HG03139 (cell line): ENCODE data around the gene ITIH3.

Experiments used
- ATAC-seq: cut with Tn5 transposase; IDR thresholded peaks from one replicate; pipeline ENCODE4 v1.9.1; 2021; ENCODE audit not compliant: unreplicated experiment

Gene ITIH3

DNA sequence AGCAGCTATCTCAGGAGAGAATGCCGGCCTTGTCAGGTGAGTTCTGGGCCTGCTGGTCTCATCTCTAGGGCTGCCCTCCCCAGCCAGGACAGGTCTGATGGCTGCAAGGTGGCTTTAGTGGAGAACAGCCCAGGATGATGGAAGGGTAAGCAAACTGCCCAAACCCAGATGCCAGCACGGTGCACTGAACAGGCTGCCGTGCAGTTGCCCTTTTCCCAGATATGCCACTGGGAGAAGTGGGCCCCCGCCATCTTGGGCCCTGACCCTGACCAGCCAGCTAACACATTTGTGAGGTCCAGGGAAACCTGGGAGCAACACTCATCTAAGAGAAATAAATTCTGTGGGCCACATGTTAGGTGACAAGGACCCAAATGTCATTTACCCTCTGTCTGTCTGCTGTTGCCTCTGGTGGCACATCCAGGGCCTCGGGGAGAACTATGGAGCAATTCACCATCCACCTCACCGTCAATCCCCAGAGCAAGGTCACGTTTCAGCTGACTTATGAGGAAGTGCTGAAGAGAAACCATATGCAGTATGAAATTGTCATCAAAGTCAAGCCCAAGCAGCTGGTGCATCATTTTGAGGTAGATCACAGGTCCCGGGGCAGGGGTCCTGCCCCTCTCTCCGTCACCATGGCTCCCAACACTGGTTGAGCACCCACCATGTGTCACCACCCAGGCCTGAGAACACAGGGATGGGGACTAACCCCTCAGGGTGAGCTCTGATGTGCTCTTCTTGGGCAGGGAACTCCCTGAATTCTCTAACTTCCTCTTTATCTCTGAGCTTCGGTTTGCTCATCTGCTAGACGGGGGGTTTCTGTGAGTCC lies 15.4 kb upstream of the ITIH3 start:
- ATAC-seq: no peak

DNA sequence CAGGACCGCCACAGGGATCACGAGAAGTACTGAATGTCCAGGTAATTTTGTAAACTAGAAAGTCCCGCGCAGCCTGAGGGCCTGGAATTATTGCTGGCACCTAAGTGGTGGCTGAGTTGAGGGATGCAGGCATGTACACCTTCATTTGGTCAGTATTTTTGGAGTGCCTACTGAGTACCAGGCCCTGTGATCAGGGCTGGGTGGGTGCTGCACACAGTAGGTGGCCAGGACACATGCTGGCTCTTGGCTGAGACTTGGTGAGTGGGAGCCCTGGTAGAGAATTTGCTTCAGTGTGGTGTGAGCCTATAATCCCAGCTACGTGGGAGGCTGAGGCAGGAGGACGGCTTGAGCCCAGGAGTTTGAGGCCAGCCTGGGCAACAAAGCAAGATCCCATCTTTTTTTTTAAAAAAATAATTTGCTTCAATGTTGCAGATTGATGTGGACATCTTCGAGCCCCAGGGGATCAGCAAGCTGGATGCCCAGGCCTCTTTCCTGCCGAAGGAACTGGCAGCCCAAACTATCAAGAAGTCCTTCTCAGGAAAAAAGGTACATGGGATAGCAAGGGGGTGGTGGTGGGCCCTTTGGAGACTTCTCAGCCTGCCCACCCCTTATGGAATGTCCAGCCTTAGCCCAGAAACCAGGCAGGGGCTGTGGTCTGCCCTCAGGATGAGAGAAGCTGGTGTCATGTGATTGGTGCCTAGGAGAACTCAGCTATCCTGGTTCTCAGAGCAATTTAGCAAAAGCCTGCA lies 14.6 kb upstream of the ITIH3 start:
- no peak for ATAC-seq

DNA sequence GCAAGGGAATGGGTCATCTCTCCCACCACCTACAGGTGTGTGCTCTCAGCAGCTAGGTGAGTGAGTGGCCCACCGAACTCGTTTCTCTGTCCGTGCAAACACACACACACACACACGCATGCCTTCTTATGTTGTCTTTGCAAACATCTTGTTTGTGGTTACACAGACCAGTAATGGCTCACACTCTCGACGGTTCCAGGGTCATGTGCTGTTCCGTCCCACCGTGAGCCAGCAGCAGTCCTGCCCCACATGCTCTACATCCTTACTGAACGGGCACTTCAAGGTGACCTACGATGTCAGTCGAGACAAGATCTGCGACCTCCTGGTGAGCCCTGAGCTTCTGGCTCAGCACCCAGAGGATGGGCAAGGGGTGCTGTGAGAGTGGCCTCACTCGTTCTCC lies 12.9 kb upstream of the ITIH3 start:
- no peak for ATAC-seq

DNA sequence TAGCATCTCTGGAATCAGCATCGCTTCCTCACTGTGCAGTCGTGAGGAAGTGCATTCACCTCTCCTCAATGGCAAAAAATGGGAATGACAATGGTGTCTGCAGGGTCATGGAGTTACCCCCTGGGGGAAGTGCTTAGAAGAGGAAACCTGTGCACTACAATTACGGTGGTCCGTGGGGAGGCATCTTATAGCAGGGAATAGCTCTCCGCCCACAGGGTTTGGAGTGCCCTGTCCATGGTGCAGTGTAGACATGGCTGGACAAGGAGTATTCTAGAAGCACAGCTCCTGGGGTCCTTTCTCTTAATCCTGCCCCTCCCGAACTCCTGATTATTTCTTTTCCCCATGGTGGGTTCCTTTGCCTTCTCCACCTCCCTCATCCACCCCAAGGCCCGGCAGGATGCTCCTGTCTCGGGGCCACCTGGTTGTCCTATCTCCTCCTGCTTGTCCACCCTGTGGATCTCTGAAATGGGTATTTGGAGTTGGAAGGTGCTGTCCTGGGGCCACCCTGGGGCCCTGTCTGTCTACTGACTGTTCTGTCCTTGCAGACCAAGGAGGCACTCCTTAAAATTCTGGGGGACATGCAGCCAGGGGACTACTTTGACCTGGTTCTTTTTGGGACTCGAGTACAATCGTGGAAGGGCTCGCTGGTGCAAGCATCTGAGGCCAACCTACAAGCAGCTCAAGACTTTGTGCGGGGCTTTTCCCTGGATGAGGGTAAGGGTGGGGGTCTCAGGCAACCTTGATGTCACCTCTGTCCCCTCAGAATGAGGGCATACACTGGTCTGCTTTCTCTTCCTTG lies 12.0 kb upstream of the ITIH3 start:
- no peak for ATAC-seq

DNA sequence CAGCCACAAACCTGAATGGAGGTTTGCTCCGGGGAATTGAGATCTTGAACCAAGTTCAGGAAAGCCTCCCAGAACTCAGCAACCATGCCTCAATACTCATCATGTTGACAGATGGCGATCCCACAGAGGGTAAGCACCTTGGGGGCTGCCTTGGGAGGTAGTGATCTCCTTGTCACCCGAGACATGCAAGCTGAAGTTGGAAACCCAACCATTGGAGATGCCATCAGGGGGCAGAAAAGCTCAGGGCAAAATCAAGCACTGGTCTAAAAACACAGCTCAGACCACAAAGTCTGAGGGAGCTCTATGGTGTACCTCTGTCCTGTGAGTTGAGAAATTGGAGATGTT lies 11.4 kb upstream of the ITIH3 start:
- no peak for ATAC-seq

DNA sequence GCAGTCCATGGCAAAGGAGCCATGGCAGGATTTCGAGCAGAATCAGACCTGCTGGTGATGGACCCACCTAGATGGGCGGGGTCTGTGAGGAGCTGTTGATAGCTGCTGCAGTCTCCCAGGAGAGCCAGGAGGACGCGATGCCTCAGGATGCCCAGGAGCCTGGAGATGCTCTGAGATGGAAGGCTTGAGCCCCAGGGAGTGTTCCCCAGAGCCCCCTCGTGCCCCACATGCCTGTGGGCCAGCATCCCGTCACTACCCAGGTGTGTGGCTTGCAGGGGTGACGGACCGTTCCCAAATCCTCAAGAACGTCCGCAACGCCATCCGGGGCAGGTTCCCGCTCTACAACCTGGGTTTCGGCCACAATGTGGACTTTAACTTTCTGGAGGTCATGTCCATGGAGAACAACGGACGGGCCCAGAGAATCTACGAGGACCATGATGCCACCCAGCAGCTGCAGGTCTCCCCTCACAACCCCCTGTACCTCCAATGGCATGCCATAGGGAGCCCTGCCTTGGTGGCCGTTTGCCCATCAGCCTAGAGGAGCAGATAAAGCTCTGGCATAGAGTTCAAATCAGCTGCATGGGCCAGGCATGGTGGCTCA lies 10.5 kb upstream of the ITIH3 start:
- no peak for ATAC-seq

DNA sequence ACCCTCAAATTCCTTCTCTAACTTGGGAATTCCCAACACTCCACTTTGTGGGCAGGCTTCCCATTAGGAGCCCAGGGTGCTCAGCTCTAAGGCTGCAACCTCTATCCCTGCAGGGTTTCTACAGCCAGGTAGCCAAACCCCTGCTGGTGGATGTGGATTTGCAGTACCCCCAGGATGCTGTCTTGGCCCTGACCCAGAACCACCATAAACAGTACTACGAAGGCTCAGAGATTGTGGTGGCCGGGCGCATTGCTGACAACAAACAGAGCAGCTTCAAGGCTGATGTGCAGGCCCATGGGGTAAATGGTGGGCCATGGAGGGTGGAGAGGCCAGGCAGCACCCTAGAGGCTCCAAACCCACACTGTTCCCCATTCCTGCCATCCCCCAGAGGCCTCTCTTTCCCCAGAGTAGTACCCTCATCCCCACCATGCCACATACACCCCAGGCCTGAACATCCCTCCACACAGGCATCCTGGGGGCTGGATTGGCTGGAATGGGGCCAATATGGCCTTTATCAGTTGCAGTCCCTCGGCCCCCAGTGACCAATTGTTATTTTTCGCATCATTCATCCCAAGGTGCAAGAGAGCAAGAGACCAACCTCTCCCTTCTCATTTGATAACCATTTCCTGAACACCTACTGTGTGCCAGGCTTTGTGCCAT lies 9.5 kb upstream of the ITIH3 start:
- no peak for ATAC-seq

DNA sequence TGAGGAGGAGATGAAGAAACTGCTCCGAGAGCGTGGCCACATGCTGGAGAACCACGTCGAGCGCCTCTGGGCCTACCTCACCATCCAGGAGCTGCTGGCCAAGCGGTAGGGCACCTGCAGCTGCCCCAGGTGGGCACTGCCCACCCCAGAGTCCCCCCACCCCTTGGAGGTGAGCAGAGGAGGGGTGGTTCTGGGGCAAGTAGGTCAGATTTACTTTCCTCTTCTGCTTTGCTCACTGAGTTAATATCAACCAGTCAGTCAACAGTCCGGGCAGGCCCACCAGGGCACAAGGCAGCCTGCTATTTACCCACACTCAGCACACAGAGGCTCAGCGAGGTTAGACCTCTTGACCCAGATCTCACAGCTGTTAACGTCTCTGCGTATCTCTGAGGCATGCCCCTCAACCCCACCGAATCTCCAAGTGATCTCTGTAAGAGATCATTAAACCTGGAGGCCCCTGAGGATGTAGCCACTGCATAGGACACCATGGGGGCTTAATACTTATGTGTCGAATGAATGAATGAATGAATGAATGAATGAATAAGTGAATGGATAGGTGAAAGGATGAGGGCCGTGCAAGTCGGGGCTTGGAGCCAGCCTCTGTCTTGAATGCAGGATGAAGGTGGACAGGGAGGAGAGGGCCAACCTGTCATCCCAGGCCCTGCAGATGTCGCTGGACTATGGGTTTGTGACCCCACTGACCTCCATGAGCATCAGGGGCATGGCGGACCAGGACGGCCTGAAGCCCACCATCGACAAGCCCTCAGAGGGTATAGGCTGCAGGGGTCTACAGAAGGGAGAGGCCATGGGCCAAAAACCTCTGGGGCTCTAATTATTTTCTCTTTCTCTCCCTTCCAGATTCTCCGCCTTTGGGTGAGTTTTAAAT lies 8.0 kb upstream of the ITIH3 start:
- no peak for ATAC-seq

DNA sequence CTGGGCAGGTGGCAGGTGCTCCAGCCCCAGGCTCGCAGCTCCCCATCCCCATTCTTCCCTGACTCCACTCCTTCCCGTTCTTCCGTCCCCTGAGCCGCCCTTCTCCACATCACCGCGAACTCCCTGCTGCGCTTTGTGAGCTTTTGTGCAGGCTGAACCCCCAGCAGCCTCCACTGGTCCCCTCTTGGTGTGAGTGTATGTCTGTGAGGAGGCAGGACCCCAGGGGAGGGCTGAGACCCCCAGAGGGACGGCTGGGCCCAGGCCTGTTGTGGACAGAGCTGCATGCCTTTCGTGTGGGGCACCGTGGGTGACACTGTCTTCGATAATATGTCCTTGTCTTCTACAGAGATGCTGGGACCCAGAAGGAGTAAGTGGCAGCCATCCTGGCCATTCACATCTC lies 7.3 kb upstream of the ITIH3 start:
- no peak for ATAC-seq

DNA sequence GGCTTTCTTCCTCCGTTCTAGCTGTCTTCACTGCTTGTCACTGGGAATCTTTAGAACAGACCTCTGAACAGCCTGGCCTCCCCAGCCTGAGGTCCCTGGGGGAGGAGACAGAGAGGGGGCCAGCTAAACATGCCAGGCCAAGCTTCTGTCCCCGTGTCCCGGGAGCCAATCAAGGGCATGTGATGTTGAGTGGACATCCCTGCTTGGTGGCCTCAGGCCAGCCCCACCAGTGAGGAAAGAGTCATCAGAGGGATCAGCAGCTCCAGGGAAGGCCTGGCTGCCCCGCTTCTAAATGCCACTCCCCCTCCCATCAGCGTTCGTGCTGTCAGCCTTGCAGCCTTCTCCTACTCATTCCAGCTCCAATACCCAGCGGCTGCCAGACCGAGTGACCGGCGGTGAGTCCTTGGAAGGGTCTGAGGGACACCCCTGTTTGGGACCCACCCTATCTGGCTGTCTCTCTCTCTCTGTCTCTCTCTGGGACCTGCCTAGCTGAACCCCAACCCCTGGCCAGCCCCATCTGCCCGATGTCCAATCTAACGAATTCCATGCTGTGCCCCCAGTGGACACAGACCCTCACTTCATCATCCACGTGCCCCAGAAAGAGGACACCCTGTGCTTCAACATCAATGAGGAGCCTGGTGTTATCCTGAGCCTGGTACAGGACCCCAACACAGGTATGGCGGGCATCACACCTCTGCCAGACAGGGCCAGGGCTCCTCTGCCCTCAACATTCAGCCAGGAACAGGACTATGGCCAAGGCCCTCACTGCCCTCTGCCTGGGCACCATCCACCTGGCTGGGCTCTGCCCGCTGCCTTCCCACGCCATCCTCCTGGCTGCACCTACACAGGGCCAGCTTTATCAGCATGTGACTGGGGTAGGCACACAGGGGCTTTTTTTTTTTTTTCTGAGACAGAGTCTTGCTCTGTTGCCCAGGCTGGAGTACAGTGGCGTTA lies 6.6 kb upstream of the ITIH3 start:
- no peak for ATAC-seq

DNA sequence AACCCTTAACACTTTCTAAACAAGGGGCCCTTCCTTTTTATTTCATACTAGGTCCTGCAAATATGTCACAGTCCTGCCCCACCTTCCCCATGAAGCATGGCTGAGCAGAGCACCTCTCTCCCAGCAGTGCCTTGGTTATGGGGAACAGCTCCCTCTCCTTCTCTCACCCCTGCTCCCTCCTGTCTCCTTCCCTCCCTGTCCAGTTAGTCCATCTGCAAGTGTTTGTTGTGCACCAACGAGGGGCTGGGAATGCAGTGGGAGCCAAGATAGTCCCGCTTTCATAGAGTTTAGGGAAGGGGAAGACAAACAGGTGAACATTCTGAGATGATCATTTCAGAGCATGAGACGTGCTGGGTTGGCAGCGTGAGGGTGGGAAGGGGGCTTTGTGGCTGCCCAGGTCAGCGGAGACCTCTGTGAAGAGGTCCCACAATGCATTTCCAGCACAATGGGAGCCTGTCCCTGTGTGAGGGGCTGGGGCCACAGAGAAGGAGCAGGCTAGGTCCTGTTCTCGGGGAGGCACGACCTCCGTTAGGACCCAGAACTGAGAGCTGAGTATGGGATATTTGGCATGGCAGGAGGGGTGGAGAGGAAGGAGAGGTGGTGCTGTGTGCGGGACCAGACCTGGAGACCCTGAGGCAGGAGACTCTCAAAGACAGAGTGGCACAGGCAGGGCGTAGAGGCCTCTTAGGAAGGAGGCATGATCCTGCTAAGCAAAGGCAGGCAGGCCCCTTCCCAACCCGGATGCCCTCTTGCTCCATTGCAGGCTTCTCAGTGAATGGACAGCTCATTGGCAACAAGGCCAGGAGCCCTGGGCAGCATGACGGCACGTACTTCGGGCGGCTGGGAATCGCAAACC lies 5.5 kb upstream of the ITIH3 start:
- ATAC-seq: no peak

DNA sequence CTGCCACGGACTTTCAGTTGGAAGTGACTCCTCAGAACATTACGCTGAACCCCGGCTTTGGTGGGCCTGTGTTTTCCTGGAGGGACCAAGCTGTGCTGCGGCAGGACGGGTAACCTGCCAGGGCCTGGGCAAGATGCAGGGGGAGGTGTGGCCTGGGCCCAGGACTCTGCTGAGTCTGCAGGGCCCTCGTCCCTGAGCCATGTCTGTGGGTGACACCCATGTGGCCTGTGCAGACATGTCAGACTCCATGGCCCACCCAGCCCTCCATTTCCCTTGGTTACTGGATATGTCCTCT lies 4.9 kb upstream of the ITIH3 start:
- no peak for ATAC-seq

DNA sequence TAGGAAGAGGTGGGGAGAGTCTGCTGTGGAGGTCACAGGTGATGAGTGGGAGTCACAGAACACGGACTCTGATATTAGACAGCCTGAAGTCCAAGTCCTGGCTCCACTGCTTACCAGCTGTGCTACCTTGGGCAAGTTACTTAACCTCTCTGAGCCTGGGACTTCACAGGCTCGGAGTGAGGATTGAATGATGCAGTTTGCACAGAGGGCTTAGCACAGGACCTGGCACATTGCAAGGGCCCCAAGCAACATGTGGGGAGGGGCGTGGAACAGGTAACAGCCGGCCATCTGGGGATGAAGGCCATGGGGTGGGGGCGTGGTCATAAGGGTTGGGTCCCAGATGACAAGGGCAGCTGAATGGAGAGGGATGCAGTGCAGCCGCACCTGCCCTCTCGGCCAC lies 4.3 kb upstream of the ITIH3 start:
- no peak for ATAC-seq

DNA sequence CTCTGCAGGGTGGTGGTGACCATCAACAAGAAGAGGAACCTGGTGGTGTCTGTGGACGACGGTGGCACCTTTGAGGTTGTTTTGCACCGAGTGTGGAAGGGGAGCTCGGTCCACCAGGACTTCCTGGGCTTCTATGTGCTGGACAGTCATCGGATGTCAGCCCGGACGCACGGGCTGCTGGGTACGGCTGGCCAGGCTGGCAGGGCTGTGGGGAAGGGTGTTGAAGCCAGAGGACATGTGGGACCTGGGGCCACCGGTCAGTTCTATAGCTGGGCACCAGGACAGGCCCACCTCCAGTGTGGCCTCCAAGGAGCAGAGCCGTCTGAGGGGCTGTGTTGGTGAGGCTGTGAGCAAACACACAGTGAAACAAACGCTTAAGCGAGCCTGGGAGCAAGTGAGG lies 3.9 kb upstream of the ITIH3 start:
- no peak for ATAC-seq

DNA sequence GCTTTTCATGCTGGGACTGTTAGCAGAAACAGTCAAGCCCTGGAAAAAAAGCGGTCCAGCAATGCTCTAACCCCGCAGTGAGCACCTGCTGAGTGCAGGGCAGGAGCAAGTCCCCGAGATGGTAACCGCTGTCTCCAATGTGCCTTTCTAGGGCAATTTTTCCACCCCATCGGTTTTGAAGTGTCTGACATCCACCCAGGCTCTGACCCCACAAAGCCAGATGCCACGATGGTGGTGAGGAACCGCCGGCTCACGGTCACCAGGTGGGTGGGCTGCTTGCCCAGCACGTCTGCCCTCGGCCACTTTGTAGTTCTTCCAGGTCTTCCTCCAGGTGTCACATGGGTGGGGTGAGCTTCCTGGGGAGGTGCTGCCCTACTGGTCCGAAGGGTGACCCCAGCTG lies 3.2 kb upstream of the ITIH3 start:
- ATAC-seq: no peak

DNA sequence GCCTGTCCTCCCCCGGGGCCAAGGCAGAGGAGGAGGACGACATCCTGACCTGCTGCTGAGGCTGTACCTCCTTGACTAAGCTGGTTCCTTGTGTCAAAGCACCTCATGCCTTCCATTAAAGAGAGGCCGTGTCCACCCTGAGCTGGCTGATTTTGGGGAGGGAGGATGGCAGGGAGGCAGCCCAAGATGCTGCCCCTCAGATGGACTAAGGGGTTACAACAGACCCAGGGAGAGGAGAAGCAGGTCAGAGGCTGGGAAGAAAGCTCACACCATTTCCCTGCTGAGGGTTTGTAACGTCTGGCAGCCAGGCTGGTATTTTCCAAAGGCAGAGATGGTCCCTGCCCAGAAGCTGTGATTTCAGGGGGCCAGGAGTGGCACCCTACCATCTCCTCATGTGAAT lies 2.7 kb upstream of the ITIH3 start:
- ATAC-seq: no peak

DNA sequence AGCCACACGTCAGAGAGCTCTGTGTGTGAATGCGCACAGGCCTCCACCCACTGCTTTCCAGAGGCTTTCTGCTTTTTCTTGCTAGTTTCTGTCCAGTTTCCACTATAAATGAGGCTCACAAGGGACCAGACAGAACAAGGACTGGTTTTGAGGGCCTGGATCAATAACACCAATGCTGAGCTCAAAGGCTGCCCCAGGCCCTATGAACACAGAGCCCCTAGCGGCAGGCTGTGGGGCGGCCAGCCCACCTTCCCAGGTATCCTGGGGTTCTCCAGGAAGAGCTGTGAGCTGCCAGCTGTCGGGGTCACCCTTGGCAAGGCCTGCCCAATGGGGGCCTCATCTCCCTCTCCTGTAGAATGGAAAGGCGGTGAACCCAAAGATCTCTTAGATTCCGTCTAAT lies 2.2 kb upstream of the ITIH3 start:
- ATAC-seq: no peak
